Esophagus squamous epithelium (tissue), 4 donors: ENCODE measurements around the gene CAMTA1.

ENCODE experiments used
- POLR2A ChIP-seq, 4 donors: fragments of 450-650 bp; IDR thresholded peaks; one replicate each; pipeline ENCODE4 v1.6.1; 2017; ENCODE audit warnings: antibody characterized with exemption in 4 of 4, mild to moderate bottlenecking in 4 of 4, moderate library complexity in 3 of 4
- TF ChIP-seq, protein P1 (sequence below), 6 experiments: fragments of 450-650 bp in 4 of 6; fragments of 200-600 bp in 2 of 6; sonication (generic) in 2 of 6; IDR thresholded peaks; one replicate each; pipeline ENCODE4 v1.5.1; 2016 to 2019; ENCODE audit warnings: antibody characterized with exemption in 6 of 6, mild to moderate bottlenecking in 4 of 6, moderate library complexity in 4 of 6

DNA sequence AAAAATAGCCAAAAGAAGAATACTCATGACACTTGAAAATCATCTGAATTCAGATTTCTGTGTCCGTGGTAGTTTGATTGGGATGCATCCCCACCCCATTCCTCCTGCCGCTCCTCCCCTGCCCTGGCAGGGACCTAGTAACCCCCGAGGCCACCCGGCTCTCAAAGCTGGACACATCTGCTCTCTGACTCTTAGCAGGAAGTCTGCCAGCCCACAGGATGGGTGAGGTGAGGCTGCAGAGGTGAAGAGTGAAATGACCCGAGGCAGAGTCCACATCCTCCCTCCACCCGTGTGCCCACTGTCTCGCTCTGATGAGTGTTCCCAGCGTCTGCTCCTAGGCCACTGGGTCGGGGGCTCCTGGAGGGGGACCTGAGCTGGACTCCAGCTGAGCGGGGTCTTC, 677.4 kb downstream of the CAMTA1 start:
- TF ChIP-seq, protein P1, sequence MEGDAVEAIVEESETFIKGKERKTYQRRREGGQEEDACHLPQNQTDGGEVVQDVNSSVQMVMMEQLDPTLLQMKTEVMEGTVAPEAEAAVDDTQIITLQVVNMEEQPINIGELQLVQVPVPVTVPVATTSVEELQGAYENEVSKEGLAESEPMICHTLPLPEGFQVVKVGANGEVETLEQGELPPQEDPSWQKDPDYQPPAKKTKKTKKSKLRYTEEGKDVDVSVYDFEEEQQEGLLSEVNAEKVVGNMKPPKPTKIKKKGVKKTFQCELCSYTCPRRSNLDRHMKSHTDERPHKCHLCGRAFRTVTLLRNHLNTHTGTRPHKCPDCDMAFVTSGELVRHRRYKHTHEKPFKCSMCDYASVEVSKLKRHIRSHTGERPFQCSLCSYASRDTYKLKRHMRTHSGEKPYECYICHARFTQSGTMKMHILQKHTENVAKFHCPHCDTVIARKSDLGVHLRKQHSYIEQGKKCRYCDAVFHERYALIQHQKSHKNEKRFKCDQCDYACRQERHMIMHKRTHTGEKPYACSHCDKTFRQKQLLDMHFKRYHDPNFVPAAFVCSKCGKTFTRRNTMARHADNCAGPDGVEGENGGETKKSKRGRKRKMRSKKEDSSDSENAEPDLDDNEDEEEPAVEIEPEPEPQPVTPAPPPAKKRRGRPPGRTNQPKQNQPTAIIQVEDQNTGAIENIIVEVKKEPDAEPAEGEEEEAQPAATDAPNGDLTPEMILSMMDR (IDR thresholded peaks at IDR 0.05): no peak
- TF ChIP-seq POLR2A (IDR thresholded peaks at IDR 0.05): no peak
